Measurements from ENCODE around the gene MATN1. TPM values are rescaled to one million over a fixed set of nuclear protein-coding genes. Genes with fewer than 3 reads are reported as not detected.
A peak's percentile ranks its signal among the peaks of the same experiment; 100 is the strongest.

The MATN1 gene
- total RNA-seq, 2 donors from 2014 or later, result 0.31 to 0.66 TPM

DNA sequence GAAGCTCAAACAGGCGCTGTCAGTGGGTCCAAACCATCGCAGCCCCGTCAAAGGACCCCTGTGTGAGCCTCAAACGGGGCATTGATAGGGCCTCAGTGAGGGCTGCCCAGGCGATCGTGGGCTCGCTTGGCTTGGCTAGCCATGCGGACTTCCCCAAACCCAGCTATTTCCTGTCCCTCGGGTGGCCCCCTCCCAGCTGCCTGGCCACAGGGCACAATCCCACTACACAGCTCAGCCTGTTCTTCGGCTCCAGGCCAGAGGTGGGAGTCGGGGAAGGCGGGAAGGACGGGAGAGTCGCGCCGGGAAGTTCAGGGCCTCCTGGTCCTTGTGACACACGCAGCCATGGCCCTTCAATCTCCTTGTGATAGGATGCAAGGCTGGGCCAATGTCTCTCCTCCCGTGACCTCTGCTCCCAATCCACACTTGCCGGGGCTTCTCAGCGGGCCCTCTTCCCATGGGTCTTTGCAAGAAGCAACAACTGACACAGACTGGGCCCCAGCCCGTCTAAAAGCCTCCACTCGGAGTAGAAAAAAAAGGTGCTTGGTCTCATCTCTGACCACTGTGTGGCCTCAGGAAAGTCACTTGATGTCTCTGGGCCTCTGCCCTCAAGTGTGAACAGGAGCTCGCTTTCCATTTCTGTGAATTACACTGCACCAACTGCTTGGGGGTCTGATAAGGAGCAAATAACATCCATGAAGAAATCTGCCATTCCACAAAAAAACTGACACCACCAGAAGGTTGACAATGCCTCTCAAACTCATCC lies 7.1 kb upstream of the MATN1 start:
- Mint-ChIP-seq H3K27ac (peak overlapping the region; percentile 50 to 74), H3K36me3 (peaks cover 0 to 6% of the 10 kb centered on the region in 2 donors), H3K9me3 (no peaks in the 10 kb centered on the region)
- DNase-seq (ENCODE audit: low spot score in 2 of 2) (no peak), ATAC-seq (peak in 1 of 2 donors; percentile 8)

DNA sequence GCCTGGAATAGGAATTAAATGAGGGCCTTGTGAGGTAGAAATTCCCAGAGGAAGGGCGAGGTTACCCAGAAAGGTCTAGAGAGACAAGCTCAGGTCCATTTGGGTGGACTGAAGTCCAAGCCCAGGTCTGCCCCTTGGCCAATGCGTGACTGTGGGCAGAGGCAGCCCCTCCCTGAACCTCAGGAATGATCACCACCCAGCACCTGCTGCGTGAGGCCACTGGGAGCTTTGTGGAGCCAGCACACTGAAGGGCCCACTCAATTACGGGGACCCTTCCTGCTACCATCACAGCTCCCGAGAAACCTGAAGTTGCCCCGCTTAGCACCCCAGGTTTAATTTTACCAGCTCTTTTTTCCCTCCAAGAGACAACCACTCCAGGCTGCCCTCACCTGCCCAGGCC lies 6.5 kb upstream of the MATN1 start:
- Mint-ChIP-seq H3K27ac (peak overlapping the region in 1 of 2 donors; percentile 74), H3K9me3 (no peaks in the 10 kb centered on the region), H3K36me3 (no peaks in the 10 kb centered on the region)
- DNase-seq (ENCODE audit: low spot score in 2 of 2) (no peak), ATAC-seq (no peak)

DNA sequence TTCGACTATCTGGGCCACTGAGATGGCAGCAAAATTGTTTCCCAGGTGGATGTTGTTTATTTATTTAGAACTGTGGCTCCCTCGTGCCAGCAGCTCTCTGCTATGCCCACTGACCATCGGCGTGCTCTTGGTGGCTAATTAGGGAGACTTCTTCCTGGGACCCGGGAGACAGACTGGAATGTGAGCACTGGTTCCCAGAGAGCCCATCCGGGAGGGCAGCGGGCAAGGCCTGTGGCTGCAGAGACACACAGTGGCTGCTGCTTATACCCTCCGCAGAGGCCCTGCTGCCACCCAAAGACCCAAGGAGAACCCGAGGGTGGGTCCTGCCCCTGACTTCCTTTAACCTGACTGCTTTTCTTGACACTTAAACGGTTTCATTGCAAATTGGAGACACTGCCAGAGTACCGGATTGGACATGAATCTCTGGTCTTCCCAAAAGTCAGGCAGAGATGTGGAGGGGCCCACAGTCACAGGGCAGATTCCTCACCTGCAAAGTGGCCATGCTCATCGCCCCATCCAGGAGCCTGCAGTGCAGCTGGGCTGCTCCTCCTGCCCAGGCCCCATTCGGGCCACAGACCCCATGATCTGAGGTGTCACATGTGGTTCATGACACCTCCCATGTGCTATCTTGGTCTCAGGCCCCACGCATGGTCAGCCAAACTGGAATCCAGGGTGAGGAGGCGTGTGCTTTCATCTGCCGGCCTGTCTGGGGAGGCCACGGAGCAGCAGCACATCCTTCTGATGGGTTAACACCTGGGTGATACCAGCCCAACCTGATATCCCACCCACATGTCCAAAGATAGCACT lies 5.7 kb upstream of the MATN1 start:
- DNase-seq (ENCODE audit: low spot score in 2 of 2), result no peak
- no peaks in the 10 kb centered on the region for H3K36me3 Mint-ChIP-seq
- no peaks in the 10 kb centered on the region for H3K9me3 Mint-ChIP-seq
- ATAC-seq, result no peak
- peak overlapping the region in 1 of 2 donors; percentile 58 for H3K27ac Mint-ChIP-seq

DNA sequence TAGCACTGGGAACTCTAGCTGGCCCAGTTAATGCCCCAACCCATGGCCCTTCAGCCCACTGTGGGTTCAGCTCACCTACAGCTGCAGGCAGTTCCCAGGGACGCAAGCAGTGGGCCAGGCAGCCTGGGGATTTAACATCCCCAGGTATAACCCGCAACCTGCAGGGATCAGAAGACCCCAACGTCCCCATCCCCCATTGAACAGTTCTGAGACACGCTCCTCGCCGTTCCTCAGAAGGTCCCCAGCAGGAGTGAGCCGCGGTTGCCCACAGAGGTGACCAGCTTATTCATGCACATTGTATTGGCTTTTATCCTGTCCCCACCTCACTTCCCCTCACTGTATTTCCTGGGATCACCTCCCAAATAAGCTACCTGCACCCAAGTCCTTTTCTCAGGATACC lies 5.0 kb upstream of the MATN1 start:
- ATAC-seq (no peak), DNase-seq (ENCODE audit: low spot score in 2 of 2) (no peak)
- H3K9me3 Mint-ChIP-seq, result no peaks in the 10 kb centered on the region
- no peaks in the 10 kb centered on the region for H3K36me3 Mint-ChIP-seq
- H3K27ac Mint-ChIP-seq, result peak overlapping the region in 1 of 2 donors; percentile 58

DNA sequence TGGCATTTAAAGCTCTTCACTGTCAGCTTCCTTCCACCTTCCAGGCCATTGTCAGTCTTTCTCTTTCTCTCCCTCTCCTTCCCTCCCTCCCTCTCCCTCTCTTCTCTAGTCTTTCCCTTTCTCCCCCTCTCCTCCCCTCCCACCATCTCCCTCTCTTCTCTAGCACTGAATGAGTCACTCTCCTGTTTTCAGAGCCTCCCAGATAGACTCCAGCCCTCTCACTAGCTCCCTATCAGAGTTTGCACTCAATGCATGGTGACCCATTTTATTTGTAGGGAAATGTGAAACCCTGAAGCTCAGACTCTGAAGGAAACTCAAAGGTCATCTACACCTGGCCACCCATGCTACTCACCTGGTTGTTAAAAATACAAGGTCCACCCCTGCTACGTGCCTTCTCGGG lies 4.4 kb upstream of the MATN1 start:
- DNase-seq (ENCODE audit: low spot score in 2 of 2), result no peak
- H3K9me3 Mint-ChIP-seq, result no peaks in the 10 kb centered on the region
- peak overlapping the region; percentile 44 to 58 for H3K27ac Mint-ChIP-seq
- H3K36me3 Mint-ChIP-seq, result no peaks in the 10 kb centered on the region
- no peak for ATAC-seq

DNA sequence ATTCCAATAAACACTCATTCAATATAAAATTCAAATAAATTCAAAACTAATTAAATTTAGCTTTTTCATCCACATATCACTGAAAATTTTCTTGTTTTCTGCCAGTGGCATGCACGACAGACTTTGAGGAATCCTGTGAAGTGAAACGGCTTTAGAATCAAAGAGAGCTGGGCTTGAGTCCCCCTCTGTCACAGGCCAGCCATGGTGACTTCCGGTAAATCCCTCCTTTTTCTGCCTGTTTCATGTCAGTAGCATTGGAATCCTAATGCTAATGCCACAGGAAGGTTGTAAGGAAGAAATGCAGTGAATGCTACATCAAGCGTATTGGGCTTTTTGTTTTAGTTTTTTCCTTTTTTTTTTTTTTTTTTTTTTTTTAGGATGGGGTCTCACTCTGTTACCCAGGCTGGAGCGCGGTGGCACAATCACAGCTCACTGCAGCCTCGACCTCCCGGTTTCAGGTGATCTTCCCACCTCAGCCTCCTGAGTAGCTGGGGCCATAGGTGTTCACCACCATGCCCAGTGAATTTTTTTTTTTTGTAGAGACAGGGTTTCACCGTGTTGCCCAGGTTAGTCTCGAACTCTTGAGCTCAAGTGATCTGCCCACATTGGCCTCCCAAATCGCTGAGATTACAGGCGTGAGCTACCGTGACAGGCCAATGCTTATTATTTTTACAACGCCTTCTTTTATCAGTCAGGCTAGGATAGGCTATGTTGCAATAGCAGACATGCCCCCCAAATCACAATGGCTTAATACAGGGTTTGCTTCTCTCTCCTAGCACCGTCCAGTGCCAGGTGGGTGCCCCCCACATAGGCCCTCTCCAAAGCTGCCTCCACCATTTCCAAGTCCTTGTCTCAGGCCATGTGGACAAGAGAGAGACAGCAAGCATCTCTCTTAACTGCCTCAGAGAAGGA lies 3.6 kb upstream of the MATN1 start:
- Mint-ChIP-seq H3K9me3 (no peaks in the 10 kb centered on the region), H3K27ac (peak overlapping the region in 1 of 2 donors; percentile 58), H3K36me3 (no peaks in the 10 kb centered on the region)
- ATAC-seq (no peak), DNase-seq (ENCODE audit: low spot score in 2 of 2) (no peak)

DNA sequence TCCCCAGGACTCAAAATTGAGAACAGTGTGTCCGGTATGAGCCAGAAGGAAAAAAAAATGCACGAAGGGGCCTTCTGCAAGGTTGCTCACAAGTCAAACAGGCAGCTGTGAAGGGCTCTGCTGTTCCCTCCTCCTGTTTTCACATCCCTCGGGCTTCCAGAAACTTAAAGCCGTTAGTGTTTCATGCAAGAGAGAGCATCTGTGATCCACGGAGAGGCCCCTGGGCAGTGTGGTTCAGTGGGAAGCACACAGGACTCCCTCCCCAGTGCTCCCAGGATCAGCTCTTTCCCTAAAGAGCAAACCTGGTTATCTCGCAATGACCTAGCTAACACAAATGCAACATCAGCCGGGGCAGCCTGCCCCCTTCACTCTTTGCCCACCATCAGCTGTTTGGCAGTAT lies 2.9 kb upstream of the MATN1 start:
- Mint-ChIP-seq H3K9me3 (no peaks in the 10 kb centered on the region), H3K36me3 (no peaks in the 10 kb centered on the region), H3K27ac (no peak overlapping the region)
- DNase-seq (ENCODE audit: low spot score in 2 of 2) (no peak), ATAC-seq (no peak)

DNA sequence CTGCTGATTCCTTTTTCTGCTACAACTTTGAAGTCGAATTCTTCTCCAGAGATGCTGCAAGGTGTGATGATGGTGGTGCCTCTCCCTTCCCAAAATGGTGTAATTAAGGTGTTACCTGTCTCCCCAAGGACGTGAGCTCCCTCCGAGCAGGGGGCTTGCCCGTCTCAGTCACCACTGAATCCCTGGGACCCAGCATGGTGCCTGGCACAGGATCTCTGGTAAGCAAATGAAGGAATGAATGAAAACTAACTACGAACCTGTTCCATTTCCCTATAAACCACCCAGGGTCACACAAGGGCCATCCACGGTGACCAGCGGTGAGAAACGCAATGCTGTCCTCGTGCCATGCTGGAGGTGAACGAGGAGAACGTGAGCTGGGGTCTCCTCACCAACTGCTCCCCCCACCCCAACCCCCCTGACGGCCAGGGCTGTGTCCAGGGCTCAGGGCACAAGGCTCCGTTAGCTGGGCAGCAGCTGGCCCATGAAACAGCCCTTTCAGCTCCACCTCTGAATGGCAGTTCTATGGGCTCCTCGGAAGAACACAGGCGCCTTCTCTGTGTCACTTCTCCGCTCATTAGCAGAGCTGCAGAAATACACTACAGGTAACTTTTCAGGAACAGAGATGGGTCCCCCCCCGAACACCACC lies 2.2 kb upstream of the MATN1 start:
- peak overlapping the region in 1 of 2 donors; percentile 14 for H3K27ac Mint-ChIP-seq
- DNase-seq (ENCODE audit: low spot score in 2 of 2) (no peak), ATAC-seq (no peak)
- H3K9me3 Mint-ChIP-seq, result no peaks in the 10 kb centered on the region
- H3K36me3 Mint-ChIP-seq, result no peaks in the 10 kb centered on the region

DNA sequence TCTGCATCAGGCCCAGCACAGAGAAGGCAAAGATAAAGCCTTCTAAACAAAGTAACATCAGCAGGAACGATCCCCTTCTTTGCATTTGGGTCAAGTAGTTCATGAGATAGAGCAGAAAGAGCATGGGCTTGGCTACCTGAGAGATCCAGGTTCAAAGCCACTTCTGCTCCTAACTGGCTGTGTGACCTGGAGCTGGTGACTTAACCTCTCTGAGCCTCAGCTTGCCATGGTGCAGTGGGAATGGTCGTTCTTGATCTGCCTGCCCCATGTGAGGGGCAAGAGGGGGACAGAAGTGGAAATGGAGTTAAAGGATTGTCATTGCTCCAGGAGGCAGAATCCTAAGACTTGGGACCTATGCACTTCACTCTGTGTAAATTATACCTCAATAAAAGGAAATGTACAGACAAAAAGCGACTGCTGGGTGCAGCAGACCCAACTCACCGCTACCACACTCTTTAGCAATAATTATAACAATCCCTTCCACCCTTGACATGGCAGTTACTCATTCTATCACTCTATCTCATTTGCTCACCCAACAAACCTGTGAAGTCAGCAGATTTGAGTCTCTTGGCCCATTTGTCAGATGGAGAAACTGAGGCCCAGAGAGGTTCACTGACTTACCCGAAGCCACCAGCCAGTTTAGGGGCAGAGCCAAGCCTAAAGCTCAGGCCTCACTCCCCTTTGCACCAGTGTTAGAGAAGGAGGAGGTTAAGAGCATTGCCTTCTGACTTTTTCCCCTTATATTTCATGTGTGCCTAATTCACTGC lies 1.5 kb upstream of the MATN1 start:
- ATAC-seq, result no peak
- no peak for DNase-seq (ENCODE audit: low spot score in 2 of 2)
- Mint-ChIP-seq H3K27ac (no peak overlapping the region), H3K36me3 (no peaks in the 10 kb centered on the region), H3K9me3 (no peaks in the 10 kb centered on the region)

DNA sequence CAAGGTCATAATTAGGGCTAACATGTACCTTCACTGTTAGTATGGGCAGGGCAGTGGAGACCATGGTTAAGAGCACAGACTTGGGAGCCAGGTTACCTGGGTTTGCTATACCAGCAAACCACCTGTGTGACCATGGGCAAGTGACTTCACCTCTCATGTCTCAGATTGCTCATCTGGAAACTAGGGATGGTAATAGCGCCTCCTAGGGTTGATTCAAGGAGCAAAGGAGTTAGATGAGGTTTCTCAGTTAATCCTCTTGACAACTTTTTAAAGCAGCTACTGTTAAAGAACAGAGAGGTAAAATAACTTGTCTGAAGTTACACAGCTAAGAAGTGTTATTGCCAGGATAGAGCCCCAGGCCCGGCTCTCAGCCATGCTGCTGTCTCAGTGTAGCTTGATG lies 790 bp upstream of the MATN1 start:
- Mint-ChIP-seq H3K9me3 (no peaks in the 10 kb centered on the region), H3K36me3 (no peaks in the 10 kb centered on the region), H3K27ac (peak overlapping the region in 1 of 2 donors; percentile 31)
- DNase-seq (ENCODE audit: low spot score in 2 of 2), result no peak
- peak in 1 of 2 donors; percentile 10 for ATAC-seq

DNA sequence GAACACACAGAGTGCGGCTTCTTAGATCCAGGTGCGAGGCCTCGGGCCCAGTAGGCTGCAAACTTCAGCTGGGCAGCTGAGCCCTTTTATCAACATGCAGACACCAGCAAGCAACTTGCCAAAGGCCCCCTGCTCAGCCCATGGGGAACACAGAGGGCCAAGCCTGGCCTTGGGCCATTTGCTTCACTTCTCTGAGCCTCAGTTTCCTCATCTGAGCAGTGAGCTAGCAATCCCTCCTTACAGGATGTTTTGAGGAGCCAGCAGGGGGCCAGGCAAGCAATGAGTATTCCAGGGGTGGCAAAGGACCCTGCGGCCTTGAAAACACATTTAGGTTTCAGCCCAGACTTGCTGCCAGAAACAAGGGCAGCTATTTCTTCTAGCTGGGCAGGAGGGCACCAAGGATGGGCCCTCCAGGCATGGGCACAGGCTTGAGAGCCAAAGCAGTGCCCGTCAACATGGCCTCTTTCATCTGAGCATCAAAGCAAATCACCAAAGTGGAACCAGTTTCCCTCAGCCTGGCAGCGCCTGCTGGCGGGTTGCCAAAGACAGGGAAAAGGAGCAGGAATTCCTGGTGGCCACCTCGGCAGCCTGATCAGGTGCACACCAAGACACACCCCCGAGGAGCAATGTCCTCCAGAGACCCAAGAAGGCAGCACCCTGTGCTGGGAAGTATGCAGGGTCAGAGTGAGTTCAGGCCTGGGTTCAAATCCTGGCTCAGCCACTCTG lies 1.4 kb downstream of the MATN1 start:
- Mint-ChIP-seq H3K36me3 (no peaks in the 10 kb centered on the region), H3K27ac (no peak overlapping the region), H3K9me3 (no peaks in the 10 kb centered on the region)
- ATAC-seq (no peak), DNase-seq (ENCODE audit: low spot score in 2 of 2) (no peak)

DNA sequence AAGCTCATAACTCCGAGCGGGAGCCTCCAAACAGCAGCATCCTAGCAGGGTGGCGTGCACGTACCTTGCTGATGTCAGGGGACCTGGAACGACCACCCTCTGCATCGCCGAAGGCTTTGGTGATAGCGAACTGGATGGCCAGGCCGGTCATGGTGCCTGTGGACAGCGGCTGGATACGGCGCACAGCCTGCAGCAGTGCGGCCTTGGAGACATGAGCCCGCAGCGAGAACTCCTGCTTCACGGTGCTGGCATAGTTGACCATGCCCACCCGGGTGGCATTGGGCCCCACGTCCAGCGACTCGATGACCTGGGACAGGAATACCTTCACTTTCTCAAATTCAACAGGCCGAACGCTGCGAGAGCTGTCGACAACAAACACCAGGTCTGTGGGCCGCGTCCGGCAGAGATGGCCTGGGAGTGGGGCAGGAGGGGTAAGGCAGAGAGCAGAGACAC lies 2.0 kb downstream of the MATN1 start:
- H3K36me3 Mint-ChIP-seq, result peaks cover 0 to 6% of the 10 kb centered on the region in 2 donors
- H3K9me3 Mint-ChIP-seq, result no peaks in the 10 kb centered on the region
- no peak overlapping the region for H3K27ac Mint-ChIP-seq
- DNase-seq (ENCODE audit: low spot score in 2 of 2), result no peak
- ATAC-seq, result no peak

DNA sequence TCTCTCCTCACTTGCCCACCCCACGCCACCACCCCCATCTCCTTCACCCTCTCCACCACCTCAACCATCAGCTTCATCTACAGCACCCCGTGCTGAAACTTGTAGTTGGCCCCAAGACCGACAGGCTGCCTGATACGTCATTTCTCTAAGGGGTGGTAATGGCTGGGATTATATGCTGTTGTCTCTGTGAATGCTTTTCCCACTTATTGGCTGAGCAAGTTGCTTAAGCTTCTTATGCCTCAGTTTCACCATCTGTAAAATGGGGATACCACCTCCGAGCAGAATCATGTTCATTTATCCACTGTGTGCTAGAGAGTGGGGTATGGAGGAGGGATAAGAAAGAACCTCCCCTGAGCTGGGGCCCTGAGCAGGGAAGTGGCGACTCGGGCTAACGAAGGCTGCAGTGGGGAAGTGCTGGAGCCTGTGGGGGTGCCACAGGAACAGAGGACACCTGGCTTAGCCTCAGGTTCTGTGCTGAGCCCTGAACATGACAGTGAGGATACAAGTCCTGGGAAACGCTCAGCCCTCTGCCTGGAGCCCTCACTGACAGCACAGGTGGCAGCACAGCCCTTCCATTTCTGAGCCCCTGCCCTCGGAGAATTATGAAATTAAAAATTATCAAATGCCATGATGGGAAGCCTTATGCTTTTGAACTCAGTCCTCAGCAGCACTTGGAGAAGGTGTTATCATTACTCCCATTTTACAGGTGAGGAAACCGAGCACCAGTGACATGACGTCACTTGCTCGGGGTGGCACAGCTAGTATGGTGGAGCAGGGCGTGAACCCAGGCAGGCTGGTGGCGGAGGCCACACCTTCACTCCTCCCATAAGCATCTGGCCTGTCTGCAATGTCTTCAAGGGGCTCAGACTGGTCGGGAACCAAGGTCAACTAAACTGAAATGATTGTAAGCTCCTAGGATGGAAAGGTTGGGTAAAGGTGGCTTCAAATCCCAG lies 2.8 kb downstream of the MATN1 start:
- Mint-ChIP-seq H3K9me3 (peaks cover 0 to 5% of the 10 kb centered on the region in 2 donors), H3K27ac (peak overlapping the region in 1 of 2 donors; percentile 94), H3K36me3 (peaks cover 0 to 14% of the 10 kb centered on the region in 2 donors)
- DNase-seq (ENCODE audit: low spot score in 2 of 2), result no peak
- no peak for ATAC-seq

Data from activated naive CD4-positive, alpha-beta T cell treated with anti-CD3 and anti-CD28 coated beads, Interleukin-2, amount 50 U/mL, for 72 hours (primary cell).